GM12891 (cell line): Measurements from ENCODE around the gene PNMT.

Experiments used
- DNase-seq: peaks from one replicate; pipeline ENCODE4 v3.0.0; 2011; ENCODE audit warnings: low spot score; ENCODE audit not compliant: insufficient read length
- FAIRE-seq: peaks from 2 replicates; lab custom pipeline; 2011; peaks lifted over from hg19 to GRCh38; lab: Jason Lieb, UNC
- PAX5 ChIP-seq: IDR thresholded peaks from 2 replicates; pipeline ENCODE4 v1.6.1; 2011; ENCODE audit warnings: low read length, moderate library complexity, mild to moderate bottlenecking; ENCODE audit not compliant: insufficient read depth, severe bottlenecking
- POLR2A ChIP-seq: IDR thresholded peaks from 2 replicates; pipeline ENCODE4 v1.6.1; 2011; ENCODE audit warnings: low read depth, low read length, control low read depth
- POLR2AphosphoS5 ChIP-seq: IDR thresholded peaks from 2 replicates; pipeline ENCODE4 v1.6.1; 2011; ENCODE audit warnings: low read depth, low read length, control low read depth
- POU2F2 ChIP-seq: IDR thresholded peaks from 2 replicates; pipeline ENCODE4 v1.6.1; 2011; ENCODE audit warnings: low read depth, mild to moderate bottlenecking, control low read depth, low read length, moderate library complexity
- SPI1 ChIP-seq: IDR thresholded peaks from 2 replicates; pipeline ENCODE4 v1.6.1; 2011; ENCODE audit warnings: low read depth, low read length, control low read depth
- TAF1 ChIP-seq: IDR thresholded peaks from 2 replicates; pipeline ENCODE4 v1.6.1; 2011; ENCODE audit warnings: low read depth, low read length, control low read depth

PNMT gene

GRCh38 chr17:39632153-39632941, 35.9 kb upstream of the PNMT start:
- DNase-seq = no peak
- TF ChIP-seq POLR2AphosphoS5 (no peak), PAX5 (no peak), TAF1 (no peak), POU2F2 (no peak), SPI1 (no peak), POLR2A (no peak)
- FAIRE-seq = no peak

- DNase-seq = no peak
- no peak for TF ChIP-seq POU2F2
- no peak for TF ChIP-seq SPI1
- no peak for TF ChIP-seq POLR2AphosphoS5
- no peak for TF ChIP-seq PAX5
- no peak for TF ChIP-seq TAF1
- no peak for TF ChIP-seq POLR2A
- no peak for FAIRE-seq
Measured at GRCh38 chr17:39633570-39634183, 34.6 kb upstream of the PNMT start.

- DNase-seq (no peak), FAIRE-seq (no peak)
- no peak for TF ChIP-seq POLR2A
- no peak for TF ChIP-seq TAF1
- no peak for TF ChIP-seq POLR2AphosphoS5
- no peak for TF ChIP-seq SPI1
- no peak for TF ChIP-seq POU2F2
- TF ChIP-seq PAX5 = no peak
Measured at GRCh38 chr17:39634384-39634871, 33.8 kb upstream of the PNMT start.

GRCh38 chr17:39635614-39636176, 32.6 kb upstream of the PNMT start:
- no peak for FAIRE-seq

GRCh38 chr17:39636587-39636926, 31.7 kb upstream of the PNMT start:
- no peak for DNase-seq
- TF ChIP-seq SPI1 (no peak), TAF1 (no peak), POLR2A (no peak), PAX5 (no peak), POU2F2 (no peak), POLR2AphosphoS5 (no peak)
- no peak for FAIRE-seq

More at GRCh38 chr17:39635614-39636176, 32.6 kb upstream of the PNMT start:
- no peak for DNase-seq
- no peak for TF ChIP-seq TAF1
- TF ChIP-seq POLR2A = no peak
- TF ChIP-seq POLR2AphosphoS5 = no peak

GRCh38 chr17:39636927-39637736, 31.1 kb upstream of the PNMT start, which contains the start of gene STARD3:
STARD3 (plus strand) TSS chr17:39637144; CDS start chr17:39653532, 16,388 bp downstream.
- DNase-seq (peak; percentile 98), FAIRE-seq (peak; percentile 98)
- TF ChIP-seq POU2F2 (no peak), TAF1 (peak; percentile 77), PAX5 (no peak), POLR2A (peak; percentile 72), SPI1 (peak; percentile 22; the same call in 1 of the 2 replicates), POLR2AphosphoS5 (peak; percentile 79; the same call in 1 of the 2 replicates)

GRCh38 chr17:39638317-39638716, 29.9 kb upstream of the PNMT start:
- DNase-seq (no peak), FAIRE-seq (no peak)
- TF ChIP-seq TAF1 (no peak), POLR2AphosphoS5 (no peak), SPI1 (no peak)

- FAIRE-seq = no peak
- DNase-seq = no peak
- TF ChIP-seq POU2F2 (no peak), SPI1 (no peak), TAF1 (no peak), POLR2A (no peak), PAX5 (no peak), POLR2AphosphoS5 (no peak)
Measured at GRCh38 chr17:39639043-39639442, 29.2 kb upstream of the PNMT start.
